H7 (cell line): Measurements from ENCODE around the gene CAVIN2. TPM values are rescaled to one million over a fixed set of nuclear protein-coding genes. Genes with fewer than 3 reads are reported as not detected.

Experiments used
- DNase-seq: peaks from one replicate; pipeline ENCODE4 v3.0.0; 2012
- H3K27me3 ChIP-seq: 2 replicates; pipeline ENCODE4 v1.6.0; 2011; ENCODE audit warnings: mild to moderate bottlenecking, low read length; ENCODE audit not compliant: control insufficient read depth, insufficient read depth
- H3K36me3 ChIP-seq: replicated peaks from 2 replicates; pipeline ENCODE4 v1.5.1; 2011; ENCODE audit warnings: low read length; ENCODE audit not compliant: control insufficient read depth, insufficient read depth
- H3K4me3 ChIP-seq: 2 replicates; pipeline ENCODE4 v1.5.1; 2011; ENCODE audit warnings: low read depth, mild to moderate bottlenecking, control low read depth, low read length, moderate library complexity; ENCODE audit not compliant: insufficient read depth
- total RNA-seq: library from RNA; depleted of rRNA; stranded (reverse); fragments of >200 nt; shearing (Covaris generic); gene quantifications from 2 replicates; pipeline ENCODE4 v1.2.3, GENCODE V29; 2014

CAVIN2 gene
- total RNA-seq, 1 experiment from 2014 or later, result 0.03 TPM

DNA sequence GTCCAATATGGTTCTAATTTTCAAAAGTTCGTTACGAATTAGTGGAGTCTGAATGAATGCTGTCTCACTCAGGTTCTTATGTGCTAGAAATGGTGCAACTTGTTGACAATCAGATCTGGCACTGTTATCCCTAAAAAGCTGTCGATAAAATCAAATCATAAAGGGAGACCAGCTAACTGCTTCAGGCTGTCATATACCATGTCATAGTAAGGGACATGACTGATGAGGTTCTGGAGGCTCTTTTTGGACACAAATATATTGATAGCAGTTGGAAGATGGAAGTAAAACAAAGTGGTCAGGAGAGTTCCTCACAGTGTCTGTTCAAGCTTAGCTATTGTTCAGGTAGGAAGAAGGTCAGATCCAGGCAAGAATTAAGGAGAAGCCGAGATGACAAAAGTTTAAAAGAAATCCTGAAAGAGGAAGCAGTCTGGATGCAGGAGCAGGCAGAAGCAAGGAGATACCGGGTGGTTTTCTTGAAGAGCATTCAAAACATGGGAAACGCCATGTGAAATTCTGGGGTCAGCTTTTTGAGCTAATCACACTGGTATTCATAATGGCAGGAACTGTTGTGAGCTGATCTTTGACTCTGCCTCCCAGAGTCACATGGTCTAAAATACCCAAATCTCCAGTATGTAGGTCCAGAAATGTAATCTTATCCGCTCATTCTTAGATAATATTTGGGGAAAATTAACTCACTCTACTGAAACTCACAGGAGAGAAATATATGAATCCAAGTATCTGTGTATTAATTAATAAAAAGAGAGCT is 9.4 kb upstream of the CAVIN2 start:
- no peaks in the 10 kb centered on the region for H3K36me3 ChIP-seq
- no peaks in the 10 kb centered on the region for H3K27me3 ChIP-seq
- DNase-seq, result no peak
- no peak overlapping the region for H3K4me3 ChIP-seq

DNA sequence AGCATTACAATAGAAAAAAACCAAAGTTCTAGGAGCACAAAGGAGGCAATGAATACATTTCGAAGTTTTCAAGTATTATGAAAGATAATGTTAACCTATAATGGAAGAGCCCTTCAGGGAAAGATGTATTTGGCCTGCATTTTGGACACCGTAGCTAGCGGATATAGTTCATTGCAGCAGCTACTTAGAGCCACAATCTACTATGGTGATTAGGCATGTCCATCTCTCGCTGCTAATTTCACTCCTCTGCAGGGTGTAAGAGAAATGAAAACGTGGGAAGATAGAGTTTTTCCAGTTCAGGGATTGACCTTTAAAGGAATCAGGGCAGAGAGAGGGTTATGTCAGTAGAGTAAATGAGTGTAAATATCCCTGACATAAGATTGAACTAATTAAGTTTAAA is 8.5 kb upstream of the CAVIN2 start:
- Histone ChIP-seq H3K27me3 (no peaks in the 10 kb centered on the region), H3K4me3 (no peak overlapping the region), H3K36me3 (no peaks in the 10 kb centered on the region)
- DNase-seq, result no peak

DNA sequence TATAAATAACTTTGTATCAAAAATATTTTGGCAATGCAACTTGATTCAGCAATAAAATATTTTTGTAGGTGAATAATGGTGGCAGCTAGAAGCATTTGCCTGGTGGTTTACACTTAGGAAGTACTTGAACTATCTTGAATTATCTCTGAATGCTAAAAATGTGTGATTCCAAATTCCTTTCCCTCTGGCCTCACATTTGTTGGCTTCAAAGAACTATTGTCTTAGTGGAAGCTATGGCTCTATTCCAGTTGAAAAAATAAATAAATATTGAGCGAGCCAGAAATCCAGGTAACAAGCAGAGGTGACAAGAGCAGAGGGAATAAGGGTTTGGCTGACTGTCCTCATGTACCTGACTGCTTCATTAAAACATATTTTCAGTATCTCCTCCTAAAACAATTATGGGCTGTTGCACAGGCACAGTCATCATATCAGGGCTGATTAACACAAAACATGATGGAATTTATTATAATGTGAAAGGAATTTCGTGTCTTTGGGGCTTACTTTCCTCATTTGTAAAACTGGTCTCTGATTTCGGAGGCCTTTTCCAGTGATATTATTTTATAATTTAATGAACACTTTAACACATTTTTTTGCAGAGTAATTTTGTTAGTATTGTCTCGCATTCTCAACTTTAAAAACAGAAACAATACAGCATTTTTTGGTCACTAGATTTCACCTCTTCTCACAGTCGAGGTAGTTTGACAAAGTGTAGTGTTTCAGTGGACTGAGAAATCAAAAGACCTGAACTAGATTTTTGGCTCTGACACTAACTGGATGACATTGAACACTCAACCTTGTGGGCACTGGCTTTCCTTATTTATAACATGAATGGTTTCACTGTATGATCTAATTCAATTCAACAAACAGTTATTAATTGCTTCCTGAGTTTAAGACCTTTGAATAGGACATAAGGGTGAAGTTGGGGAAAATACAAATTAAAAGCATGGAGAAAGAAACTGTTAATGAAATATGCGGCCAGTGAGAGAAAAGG is 7.8 kb upstream of the CAVIN2 start:
- DNase-seq, result no peak

DNA sequence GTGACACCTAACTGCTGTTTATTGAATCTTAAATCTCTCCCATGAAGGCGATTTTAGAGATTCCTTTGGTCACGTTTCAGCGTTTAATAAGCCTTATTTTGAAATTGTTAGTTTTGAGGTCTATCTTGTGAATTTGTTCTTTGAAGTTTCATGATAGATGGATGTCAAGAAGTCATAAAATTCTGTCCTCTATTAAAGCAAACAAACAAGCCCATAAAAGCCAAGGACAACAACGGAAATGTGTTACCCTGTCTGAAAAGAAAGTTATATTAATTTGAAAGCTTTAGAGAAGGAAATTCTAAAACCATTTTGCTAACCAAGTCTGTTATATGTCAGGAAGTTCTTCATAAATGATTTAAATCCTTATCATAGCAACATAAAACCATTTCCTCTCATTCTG is 7.0 kb upstream of the CAVIN2 start:
- H3K36me3 ChIP-seq, result no peaks in the 10 kb centered on the region
- H3K4me3 ChIP-seq, result no peak overlapping the region
- H3K27me3 ChIP-seq, result no peaks in the 10 kb centered on the region
- no peak for DNase-seq

More for the DNA sequence above, 7.8 kb upstream of the CAVIN2 start:
- no peaks in the 10 kb centered on the region for H3K36me3 ChIP-seq
- no peak overlapping the region for H3K4me3 ChIP-seq
- H3K27me3 ChIP-seq, result no peaks in the 10 kb centered on the region

DNA sequence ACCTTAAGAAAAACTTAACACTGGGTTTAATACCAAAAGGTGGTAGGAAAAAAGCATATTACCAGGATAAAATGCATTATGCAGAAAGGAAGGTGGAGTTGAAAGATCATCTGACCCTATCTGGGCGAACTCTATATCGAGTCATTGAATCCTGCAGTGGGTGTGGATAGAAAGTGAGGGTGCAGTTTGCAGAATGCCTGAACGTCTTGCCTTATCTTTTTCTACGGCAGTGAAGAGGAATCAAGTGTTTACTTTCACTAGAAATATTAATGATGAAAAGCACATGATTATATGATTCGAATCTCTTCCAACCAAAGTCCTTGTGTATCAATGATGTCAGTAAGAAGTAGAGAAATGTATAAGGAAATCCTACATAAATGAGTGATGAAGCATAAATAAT is 4.3 kb upstream of the CAVIN2 start:
- Histone ChIP-seq H3K36me3 (no peaks in the 10 kb centered on the region), H3K27me3 (no peaks in the 10 kb centered on the region), H3K4me3 (no peak overlapping the region)
- DNase-seq, result no peak

DNA sequence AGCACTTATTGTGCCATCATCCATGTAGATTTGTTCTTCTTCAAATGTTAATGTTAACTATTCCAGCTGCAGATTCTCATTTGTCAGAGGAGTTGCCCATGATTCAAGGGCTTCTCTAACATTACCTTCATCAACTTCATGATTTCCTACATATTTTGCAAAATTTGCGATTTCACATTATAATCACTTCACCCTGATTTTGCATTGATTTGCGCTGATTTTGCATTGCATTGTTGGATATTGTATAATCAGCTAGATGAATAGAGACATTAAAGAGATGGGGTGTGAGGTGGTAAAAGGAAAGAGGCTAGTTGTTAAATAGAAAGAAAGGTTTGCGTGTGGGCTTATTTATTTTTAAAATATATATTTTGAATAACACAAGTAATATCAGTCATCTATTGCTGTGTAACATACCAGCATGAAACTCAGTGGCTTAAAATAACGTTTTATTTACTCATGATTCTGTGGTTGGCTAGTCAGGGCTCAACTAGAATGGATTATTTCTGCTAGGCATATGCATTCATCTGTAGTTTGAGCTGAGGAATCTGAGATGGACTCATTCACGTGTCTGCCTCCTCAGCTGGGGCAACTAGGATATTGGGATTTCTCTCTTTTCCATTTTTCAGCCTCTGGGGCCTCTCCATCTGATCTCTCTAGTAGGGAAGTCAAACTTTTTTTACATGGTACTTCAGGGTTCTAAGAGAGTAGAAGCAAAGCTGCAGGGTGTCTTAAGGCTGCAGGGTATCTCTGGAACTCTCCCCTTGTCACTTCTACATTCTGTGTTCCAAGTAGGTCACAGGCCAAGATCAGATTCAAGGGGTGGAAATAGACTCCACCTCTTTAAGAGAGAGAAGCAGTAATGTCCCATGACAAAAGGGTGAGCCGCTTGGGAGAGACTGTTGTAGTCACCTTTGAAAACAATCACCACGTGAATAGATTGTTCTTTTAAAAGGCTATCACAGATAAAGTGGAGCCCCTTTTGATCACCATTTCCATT is 2.2 kb upstream of the CAVIN2 start:
- no peaks in the 10 kb centered on the region for H3K27me3 ChIP-seq
- no peak overlapping the region for H3K4me3 ChIP-seq
- peak; percentile 21 for DNase-seq
- no peaks in the 10 kb centered on the region for H3K36me3 ChIP-seq

DNA sequence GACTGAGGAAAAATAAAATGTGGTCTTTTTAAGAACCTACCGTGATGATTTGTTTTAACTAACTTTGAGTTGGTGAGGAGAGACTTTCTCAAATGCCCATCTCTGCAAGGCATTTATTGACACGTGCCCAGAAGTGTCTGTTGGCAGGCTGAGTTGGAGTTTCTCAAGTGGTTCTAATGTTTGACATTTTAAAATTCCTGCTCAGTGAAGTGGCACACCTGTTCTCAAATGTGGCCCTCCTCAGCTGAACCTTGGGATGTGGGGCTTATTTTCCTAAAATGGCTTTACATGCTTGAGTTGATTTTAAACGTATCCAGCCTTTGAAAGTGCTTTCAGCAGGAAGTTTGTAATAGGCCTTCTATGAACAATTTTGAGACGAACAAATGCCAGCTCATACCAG is 876 bp upstream of the CAVIN2 start:
- no peak overlapping the region for H3K4me3 ChIP-seq
- H3K27me3 ChIP-seq, result no peaks in the 10 kb centered on the region
- no peak for DNase-seq
- no peaks in the 10 kb centered on the region for H3K36me3 ChIP-seq

DNA sequence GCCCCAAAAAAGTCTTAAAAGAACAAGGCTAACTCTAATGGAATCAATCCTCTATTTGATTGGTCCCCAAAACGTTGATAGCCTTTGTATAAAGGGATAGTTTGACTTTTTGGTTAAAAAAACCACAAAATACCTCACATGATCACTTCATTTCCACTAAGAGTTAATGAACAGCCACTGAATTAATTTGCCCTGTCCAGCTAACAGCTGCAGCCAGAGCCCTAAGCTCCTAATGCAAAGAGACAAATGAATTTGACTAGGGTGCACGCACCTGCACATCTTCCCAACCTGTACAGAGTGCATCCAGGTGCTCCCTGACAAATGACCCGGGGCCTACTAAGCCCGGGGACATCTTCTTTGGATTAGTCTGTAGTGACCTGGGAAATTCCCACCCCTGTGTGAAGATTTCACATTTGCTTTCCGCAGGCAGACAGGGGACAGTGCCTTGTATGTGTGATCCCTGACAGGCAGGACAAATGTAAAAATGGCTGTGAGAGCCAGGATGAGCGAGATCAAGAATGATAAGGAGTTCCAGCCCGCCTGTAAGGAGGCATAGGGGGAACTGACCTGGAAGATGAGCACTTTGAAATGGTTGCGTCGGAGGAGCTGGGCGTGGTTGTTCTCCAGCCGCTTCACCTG is 893 bp downstream of the CAVIN2 start:
- DNase-seq, result no peak
- Histone ChIP-seq H3K36me3 (no peaks in the 10 kb centered on the region), H3K4me3 (no peak overlapping the region), H3K27me3 (no peaks in the 10 kb centered on the region)

DNA sequence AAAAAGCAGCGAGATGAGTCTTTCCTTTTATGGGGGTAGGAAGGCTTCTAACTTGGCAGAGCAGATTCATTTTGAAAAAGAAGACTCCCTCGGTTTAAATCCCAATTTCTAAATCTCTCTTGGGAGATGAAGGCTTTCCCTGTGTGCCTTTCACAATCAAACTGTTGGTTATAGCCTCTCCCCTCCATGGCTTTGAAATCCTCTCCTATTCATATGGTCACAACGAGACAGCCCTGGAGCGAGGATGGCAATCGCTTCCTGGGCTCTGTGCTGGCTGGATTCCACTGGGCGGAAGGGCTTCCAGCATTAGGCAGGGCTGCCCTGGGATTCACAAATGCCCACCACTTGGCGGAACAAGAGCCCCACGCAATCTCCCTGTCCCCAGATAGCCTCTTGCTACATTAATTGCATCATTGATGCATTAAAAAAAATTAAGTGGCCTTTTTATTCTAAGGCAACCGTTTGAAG is 1.6 kb downstream of the CAVIN2 start:
- Histone ChIP-seq H3K4me3 (no peak overlapping the region), H3K27me3 (no peaks in the 10 kb centered on the region), H3K36me3 (no peaks in the 10 kb centered on the region)
- peak; percentile 40 for DNase-seq

DNA sequence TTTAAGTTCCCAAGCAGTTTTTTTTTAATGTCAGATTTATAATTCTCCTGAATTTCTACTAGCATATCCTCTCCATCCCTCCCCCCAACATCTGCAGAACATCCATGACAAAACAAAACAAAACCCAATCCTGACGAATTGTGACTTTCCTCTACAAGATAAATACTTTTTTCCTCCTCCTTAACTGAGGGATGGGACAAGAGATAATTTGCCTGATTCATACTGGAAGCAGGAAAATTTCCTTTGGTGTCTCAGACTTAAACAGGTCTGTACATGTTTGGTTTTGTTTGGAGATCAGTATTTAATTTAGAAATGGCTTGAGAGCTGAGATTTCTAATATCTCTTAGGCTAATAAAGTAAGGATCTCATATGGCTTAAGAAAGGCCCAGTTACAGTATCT is 2.2 kb downstream of the CAVIN2 start:
- H3K36me3 ChIP-seq, result no peaks in the 10 kb centered on the region
- no peak for DNase-seq

DNA sequence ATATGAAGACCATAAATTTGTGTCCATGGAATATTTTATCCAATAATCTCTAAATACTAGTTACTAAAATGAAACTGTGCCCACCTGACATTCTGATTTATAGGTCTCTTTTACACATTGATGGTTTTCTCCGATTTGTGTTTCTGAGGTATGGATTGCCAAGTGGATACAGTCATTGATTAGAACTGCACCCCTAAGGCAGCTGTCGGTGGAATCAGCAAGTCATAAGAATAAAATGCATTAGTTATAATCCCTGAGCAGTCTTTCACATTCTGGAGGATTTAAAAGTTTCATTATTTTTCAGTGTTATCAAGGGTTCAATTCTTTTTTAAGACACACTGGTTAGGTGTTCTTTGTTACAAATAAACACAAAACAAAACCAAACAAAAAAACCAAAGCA is 6.0 kb downstream of the CAVIN2 start:
- Histone ChIP-seq H3K27me3 (no peaks in the 10 kb centered on the region), H3K36me3 (no peaks in the 10 kb centered on the region)
- no peak for DNase-seq

More for the DNA sequence above, 2.2 kb downstream of the CAVIN2 start:
- H3K4me3 ChIP-seq, result no peak overlapping the region
- no peaks in the 10 kb centered on the region for H3K27me3 ChIP-seq

DNA sequence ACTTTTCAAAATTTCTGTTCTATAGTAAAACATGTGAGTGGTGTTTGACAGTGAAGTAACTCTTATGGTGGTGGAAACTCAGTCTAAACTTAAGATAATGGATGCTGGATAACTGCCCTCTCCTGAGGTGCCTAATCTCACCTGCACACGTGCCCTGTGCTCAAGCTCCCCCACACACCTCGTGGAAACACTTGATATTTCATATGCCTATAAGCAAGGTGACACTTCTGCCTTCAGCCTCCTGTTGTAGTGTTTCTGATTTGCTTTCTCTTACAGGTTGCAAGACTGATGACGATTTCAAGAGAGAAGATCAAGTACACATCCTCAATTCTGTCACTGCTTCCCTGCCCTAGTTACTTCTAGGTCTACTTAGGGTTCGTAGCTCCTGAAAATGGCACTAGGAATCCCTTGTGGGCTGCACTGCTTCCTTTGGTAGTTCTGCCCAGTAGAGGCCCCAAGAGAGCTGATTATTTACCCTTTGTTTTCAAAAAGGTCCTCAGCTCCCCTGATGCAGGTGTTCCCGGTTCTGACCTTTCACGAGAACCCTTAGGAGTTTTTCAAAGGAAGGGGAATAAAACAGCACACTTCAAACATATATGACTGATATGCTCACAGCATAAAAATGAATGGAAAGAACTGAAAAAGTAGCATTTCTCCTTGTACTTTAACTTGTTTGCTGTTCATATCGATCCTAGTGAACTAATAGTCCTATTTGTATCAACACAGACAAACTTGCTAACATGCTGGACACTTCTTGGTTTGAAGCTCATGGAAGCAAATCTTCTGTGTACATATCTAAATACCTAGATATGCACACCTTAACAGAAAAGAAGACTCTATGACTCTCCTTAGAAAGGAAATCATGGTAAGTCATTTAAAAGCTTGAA is 6.7 kb downstream of the CAVIN2 start:
- Histone ChIP-seq H3K27me3 (no peaks in the 10 kb centered on the region), H3K4me3 (no peak overlapping the region), H3K36me3 (no peaks in the 10 kb centered on the region)
- peak; percentile 35 for DNase-seq

More for the DNA sequence above, 6.0 kb downstream of the CAVIN2 start:
- H3K4me3 ChIP-seq, result no peak overlapping the region

DNA sequence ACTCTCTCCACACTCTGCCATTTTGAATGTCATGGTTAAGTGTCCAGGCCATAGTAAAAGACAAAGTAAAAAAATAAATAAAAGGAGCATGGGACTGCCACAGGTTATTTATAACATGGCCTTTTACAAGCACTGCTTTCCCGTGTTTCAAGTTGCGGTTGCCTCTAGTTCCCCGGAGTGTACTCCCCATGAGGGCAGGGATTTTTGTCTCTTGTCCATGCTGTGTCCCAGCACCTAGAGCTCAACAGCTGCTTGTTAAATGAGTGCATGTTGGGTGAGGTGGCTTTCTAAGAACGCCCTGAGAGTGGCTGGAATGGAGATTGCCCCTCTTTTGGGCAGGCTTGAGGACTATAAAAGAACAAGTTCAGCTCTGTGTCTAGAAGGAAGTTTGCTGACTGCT is 8.4 kb downstream of the CAVIN2 start:
- Histone ChIP-seq H3K4me3 (no peak overlapping the region), H3K36me3 (no peaks in the 10 kb centered on the region)
- no peak for DNase-seq

More for the DNA sequence above, 8.4 kb downstream of the CAVIN2 start:
- H3K27me3 ChIP-seq, result no peaks in the 10 kb centered on the region
